Fibroblast of lung (primary cell): ENCODE results near the gene RABAC1. TPM values are rescaled to one million over a fixed set of nuclear protein-coding genes. Genes with fewer than 3 reads are reported as not detected.

Experiments used
- DNase-seq, 2 donors: peaks; one replicate each; pipeline versions ENCODE4 v3.0.0 to v3.0.0-alpha.2; 2010; ENCODE audit warnings: low read depth in 2 of 2
- H2AFZ ChIP-seq: 2 replicates; pipeline ENCODE4 v1.5.1; 2012; ENCODE audit warnings: low read length, control low read depth, inconsistent platforms
- H3K27ac ChIP-seq: 2 replicates; pipeline ENCODE4 v1.5.1; 2011; ENCODE audit warnings: low read length, control low read depth; ENCODE audit not compliant: insufficient read depth
- H3K27me3 ChIP-seq: 2 replicates; pipeline ENCODE4 v1.5.1; 2011; ENCODE audit warnings: mild to moderate bottlenecking, low read length; ENCODE audit not compliant: control insufficient read depth, insufficient read depth
- H3K36me3 ChIP-seq: 2 replicates; pipeline ENCODE4 v1.5.1; 2011; ENCODE audit warnings: low read length; ENCODE audit not compliant: control insufficient read depth, insufficient read depth
- H3K4me1 ChIP-seq: 2 replicates; pipeline ENCODE4 v1.5.1; 2011; ENCODE audit warnings: low read length; ENCODE audit not compliant: control insufficient read depth, insufficient read depth; ENCODE audit errors: extremely low read depth
- H3K4me2 ChIP-seq: 2 replicates; pipeline ENCODE4 v1.5.1; 2011; ENCODE audit warnings: low read length, control low read depth; ENCODE audit not compliant: insufficient read depth; ENCODE audit errors: extremely low read depth
- H3K4me3 ChIP-seq, 4 experiments: fragments of 200-600 bp in 1 of 4; sonication (generic) in 1 of 4; replicated peaks in 1 of 4; 2 replicates each; pipeline ENCODE4 v1.5.1; 2011 to 2016; ENCODE audit warnings: low read length in 4 of 4, low read depth in 3 of 4, mild to moderate bottlenecking in 3 of 4, control low read depth in 2 of 4, inconsistent platforms in 1 of 4, mixed read lengths in 1 of 4; ENCODE audit not compliant: insufficient read depth in 1 of 4; ENCODE audit errors: control extremely low read depth in 1 of 4
- H3K79me2 ChIP-seq: 2 replicates; pipeline ENCODE4 v1.5.1; 2012; ENCODE audit warnings: mild to moderate bottlenecking, low read length, inconsistent platforms; ENCODE audit not compliant: control insufficient read depth, insufficient read depth
- H3K9ac ChIP-seq: 2 replicates; pipeline ENCODE4 v1.5.1; 2011; ENCODE audit warnings: mild to moderate bottlenecking, low read length, control low read depth; ENCODE audit not compliant: insufficient read depth
- H3K9me3 ChIP-seq: 2 replicates; pipeline ENCODE4 v1.5.1; 2012; ENCODE audit warnings: low read depth, low read length; ENCODE audit not compliant: control insufficient read depth, insufficient read depth
- H4K20me1 ChIP-seq: 2 replicates; pipeline ENCODE4 v1.5.1; 2011; ENCODE audit warnings: low read length; ENCODE audit not compliant: control insufficient read depth, insufficient read depth; ENCODE audit errors: extremely low read depth
- CTCF ChIP-seq, 2 donors: IDR thresholded peaks in 1 of 2; conservative IDR thresholded peaks in 1 of 2; 1 replicate in 1 of 2; 2 replicates in 1 of 2; pipeline ENCODE4 v1.5.1; 2011 to 2012; ENCODE audit warnings: low read length in 2 of 2, control low read depth in 1 of 2, inconsistent platforms in 1 of 2, low read depth in 1 of 2, mild to moderate bottlenecking in 1 of 2
- EZH2 ChIP-seq: IDR thresholded peaks from 2 replicates; pipeline ENCODE4 v1.5.1; 2012; ENCODE audit warnings: low read length, control low read depth, mild to moderate bottlenecking; ENCODE audit errors: missing control alignments
- polyA plus RNA-seq, 2 donors: library from polyadenylated mRNA; depleted of rRNA in 1 of 2; stranded (reverse) in 1 of 2; unstranded in 1 of 2; fragments of >200 nt; gene quantifications; 2 replicates each; pipeline ENCODE4 v1.2.1, GENCODE V29; 2011 to 2012; ENCODE audit warnings: missing spikeins in 1 of 2
- total RNA-seq: library from RNA; depleted of rRNA; stranded (reverse); fragments of >200 nt; gene quantifications from 2 replicates; pipeline ENCODE4 v1.2.1, GENCODE V29; 2014

The RABAC1 gene
- total and polyA plus RNA-seq, 2 donors (not counting 1 experiment from before 2014, with no cell fraction given): 163 to 193 TPM

- H3K9me3 ChIP-seq: no peaks in the 10 kb centered on the region
- TF ChIP-seq CTCF (conservative IDR thresholded peaks at IDR 0.05 in 1 of 2, IDR thresholded peaks at IDR 0.05 in 1 of 2; ENCODE audit: low read depth in 1 of 2, low read length in 2 of 2): no peak
- no peak for TF ChIP-seq EZH2
- no peaks in the 10 kb centered on the region for H3K4me1 ChIP-seq
- peaks cover 9% of the 10 kb centered on the region for H3K27me3 ChIP-seq
- no peak overlapping the region for H3K4me3 ChIP-seq
- no peaks in the 10 kb centered on the region for H3K79me2 ChIP-seq
- no peak overlapping the region for H2AFZ ChIP-seq
- H3K27ac ChIP-seq: no peak overlapping the region
- no peaks in the 10 kb centered on the region for H3K36me3 ChIP-seq
- H3K9ac ChIP-seq: no peak overlapping the region
- H4K20me1 ChIP-seq: no peaks in the 10 kb centered on the region
- no peak overlapping the region for H3K4me2 ChIP-seq
- no peak for DNase-seq
These were observed 29.8 kb upstream of the RABAC1 start for GRCh38 chr19:41988947-41989346.

GRCh38 chr19:41987141-41987860, 28.2 kb upstream of the RABAC1 start:
- Histone ChIP-seq H3K9me3 (no peaks in the 10 kb centered on the region), H4K20me1 (no peaks in the 10 kb centered on the region), H3K79me2 (no peaks in the 10 kb centered on the region), H3K27ac (no peak overlapping the region), H3K27me3 (peaks cover 3% of the 10 kb centered on the region), H3K4me2 (no peak overlapping the region), H2AFZ (no peak overlapping the region), H3K4me1 (no peaks in the 10 kb centered on the region), H3K36me3 (no peaks in the 10 kb centered on the region), H3K9ac (no peak overlapping the region), H3K4me3 (no peak overlapping the region)
- DNase-seq: no peak
- TF ChIP-seq EZH2 (no peak), CTCF (conservative IDR thresholded peaks at IDR 0.05 in 1 of 2, IDR thresholded peaks at IDR 0.05 in 1 of 2; ENCODE audit: low read depth in 1 of 2, low read length in 2 of 2) (no peak)

GRCh38 chr19:41984961-41985360, 25.8 kb upstream of the RABAC1 start:
- no peak for TF ChIP-seq CTCF (conservative IDR thresholded peaks at IDR 0.05 in 1 of 2, IDR thresholded peaks at IDR 0.05 in 1 of 2; ENCODE audit: low read depth in 1 of 2, low read length in 2 of 2)
- TF ChIP-seq EZH2: no peak
- no peaks in the 10 kb centered on the region for H4K20me1 ChIP-seq
- no peak overlapping the region for H3K4me2 ChIP-seq

More at GRCh38 chr19:41984961-41985360, 25.8 kb upstream of the RABAC1 start:
- Histone ChIP-seq H3K27ac (no peak overlapping the region), H3K79me2 (no peaks in the 10 kb centered on the region), H3K9me3 (no peaks in the 10 kb centered on the region), H3K36me3 (no peaks in the 10 kb centered on the region), H3K27me3 (no peaks in the 10 kb centered on the region), H3K9ac (no peak overlapping the region), H3K4me3 (no peak overlapping the region), H3K4me1 (no peaks in the 10 kb centered on the region), H2AFZ (no peak overlapping the region)
- DNase-seq: no peak
